Kidney epithelial cell (primary cell): ENCODE results near the gene ACO1. TPM values are rescaled to one million over a fixed set of nuclear protein-coding genes. Genes with fewer than 3 reads are reported as not detected.
A peak's percentile ranks its signal among the peaks of the same experiment; 100 is the strongest.

ENCODE experiments used
- DNase-seq: peaks from one replicate; pipeline ENCODE4 v3.0.0-alpha.2; 2010; ENCODE audit warnings: low read depth
- H3K27me3 ChIP-seq: 2 replicates; pipeline ENCODE4 v1.6.0; 2011; ENCODE audit warnings: low read length; ENCODE audit not compliant: control insufficient read depth, insufficient read depth
- H3K36me3 ChIP-seq: 2 replicates; pipeline ENCODE4 v1.5.1; 2011; ENCODE audit warnings: low read length; ENCODE audit not compliant: control insufficient read depth, insufficient read depth
- H3K4me3 ChIP-seq: 2 replicates; pipeline ENCODE4 v1.5.1; 2011; ENCODE audit warnings: low read depth, mild to moderate bottlenecking, control low read depth, low read length
- total RNA-seq: library from RNA; depleted of rRNA; stranded (reverse); fragments of >200 nt; gene quantifications from 2 replicates; pipeline ENCODE4 v1.2.3, GENCODE V29; 2015
- TF ChIP-seq, protein P1 (sequence below): IDR thresholded peaks from 2 replicates; pipeline ENCODE4 v1.5.1; 2011; ENCODE audit warnings: mild to moderate bottlenecking, moderate library complexity, low read length, control low read depth, inconsistent platforms; ENCODE audit not compliant: insufficient read depth, poor library complexity, severe bottlenecking

The ACO1 gene
- total RNA-seq, 1 donor from 2014 or later, result 39.1 TPM

DNA sequence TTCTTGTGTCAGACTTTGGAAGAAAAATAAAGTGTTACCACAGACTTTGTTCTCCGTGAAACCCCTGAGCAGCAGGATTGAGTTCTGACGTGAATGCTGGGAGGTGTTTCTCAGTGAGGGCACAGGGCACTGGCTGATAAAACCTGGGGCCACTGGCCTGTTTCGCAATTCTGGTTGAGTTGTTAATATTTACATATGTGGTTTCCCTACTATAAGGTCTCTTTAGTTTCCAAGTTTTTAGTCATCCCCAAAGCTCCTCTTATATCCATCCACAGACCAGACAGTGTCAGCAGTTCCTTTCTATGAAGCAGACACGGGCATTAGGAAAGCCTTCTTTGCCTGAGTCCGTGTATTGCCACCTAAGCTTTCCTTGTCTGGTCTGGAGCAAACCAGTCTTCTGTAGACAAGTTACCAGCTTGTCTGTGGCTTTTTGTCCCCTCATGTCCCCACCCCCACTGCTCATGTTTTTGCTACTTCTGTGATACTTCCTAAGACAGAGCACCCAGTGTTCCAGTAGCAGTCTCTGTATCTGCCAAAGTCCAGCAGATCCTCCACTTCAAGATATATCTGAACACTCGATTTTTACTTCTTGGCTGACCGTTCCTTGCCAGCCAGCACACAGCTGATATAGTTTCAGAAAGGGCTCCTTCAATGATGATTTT lies 42.0 kb downstream of the ACO1 start:
- TF ChIP-seq, protein P1, sequence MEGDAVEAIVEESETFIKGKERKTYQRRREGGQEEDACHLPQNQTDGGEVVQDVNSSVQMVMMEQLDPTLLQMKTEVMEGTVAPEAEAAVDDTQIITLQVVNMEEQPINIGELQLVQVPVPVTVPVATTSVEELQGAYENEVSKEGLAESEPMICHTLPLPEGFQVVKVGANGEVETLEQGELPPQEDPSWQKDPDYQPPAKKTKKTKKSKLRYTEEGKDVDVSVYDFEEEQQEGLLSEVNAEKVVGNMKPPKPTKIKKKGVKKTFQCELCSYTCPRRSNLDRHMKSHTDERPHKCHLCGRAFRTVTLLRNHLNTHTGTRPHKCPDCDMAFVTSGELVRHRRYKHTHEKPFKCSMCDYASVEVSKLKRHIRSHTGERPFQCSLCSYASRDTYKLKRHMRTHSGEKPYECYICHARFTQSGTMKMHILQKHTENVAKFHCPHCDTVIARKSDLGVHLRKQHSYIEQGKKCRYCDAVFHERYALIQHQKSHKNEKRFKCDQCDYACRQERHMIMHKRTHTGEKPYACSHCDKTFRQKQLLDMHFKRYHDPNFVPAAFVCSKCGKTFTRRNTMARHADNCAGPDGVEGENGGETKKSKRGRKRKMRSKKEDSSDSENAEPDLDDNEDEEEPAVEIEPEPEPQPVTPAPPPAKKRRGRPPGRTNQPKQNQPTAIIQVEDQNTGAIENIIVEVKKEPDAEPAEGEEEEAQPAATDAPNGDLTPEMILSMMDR, result no peak
- DNase-seq, result peak; percentile 82
- Histone ChIP-seq H3K36me3 (peaks cover 4% of the 10 kb centered on the region), H3K27me3 (no peaks in the 10 kb centered on the region), H3K4me3 (no peak overlapping the region)

DNA sequence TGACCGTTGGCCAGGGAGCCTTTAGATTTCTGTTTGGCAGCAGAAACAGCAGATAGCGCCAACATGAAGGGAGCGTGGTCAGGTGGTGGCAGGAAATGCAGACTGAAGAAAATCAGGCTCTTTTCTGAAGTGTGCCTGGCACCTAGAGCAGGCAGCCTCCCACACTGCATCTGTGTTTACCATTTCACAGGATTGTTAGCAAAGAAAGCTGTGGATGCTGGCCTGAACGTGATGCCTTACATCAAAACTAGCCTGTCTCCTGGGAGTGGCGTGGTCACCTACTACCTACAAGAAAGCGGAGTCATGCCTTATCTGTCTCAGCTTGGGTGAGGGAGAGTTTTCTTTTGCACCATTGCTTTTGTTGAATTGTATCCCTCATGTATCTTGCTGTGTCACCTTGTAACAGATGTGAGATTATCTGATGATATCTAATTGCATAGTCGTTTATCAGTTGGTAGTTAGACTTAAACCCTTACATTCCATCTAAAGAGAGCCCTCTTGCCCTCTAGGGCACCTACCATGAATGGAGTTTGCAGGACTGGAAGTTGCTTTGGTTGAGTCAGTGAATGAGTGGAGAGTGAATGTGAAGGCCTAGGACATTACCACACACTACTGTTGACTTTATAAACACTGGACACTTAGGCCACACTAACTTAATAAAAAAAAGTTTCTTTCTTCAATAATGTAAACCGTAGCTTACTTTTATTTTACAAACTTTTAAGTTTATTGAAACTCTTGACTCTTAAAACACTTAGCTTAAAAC lies 42.8 kb downstream of the ACO1 start:
- Histone ChIP-seq H3K4me3 (no peak overlapping the region), H3K36me3 (peaks cover 3% of the 10 kb centered on the region), H3K27me3 (no peaks in the 10 kb centered on the region)
- TF ChIP-seq, protein P1, result no peak
- no peak for DNase-seq

DNA sequence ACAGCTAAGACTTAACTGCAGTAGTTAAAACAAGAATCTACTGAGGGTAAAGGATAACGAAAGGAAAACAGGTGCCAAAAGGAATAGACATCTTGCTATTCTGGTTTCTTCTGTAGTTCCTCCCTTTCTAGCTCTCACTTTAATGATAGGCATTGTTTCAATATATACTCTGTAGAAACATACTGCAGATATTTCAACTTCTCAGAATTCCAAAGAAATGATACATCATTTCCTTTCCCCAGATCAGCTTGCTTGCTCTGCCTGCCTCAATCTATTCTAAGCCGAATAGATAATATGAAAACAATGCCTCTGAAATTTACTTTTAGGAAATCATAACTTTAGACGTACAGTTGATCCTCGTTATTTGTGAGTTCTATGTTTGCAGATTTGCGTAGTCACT lies 46.3 kb downstream of the ACO1 start:
- H3K27me3 ChIP-seq, result no peaks in the 10 kb centered on the region
- peaks cover 4% of the 10 kb centered on the region for H3K36me3 ChIP-seq
- no peak for DNase-seq
- H3K4me3 ChIP-seq, result no peak overlapping the region
- TF ChIP-seq, protein P1, result no peak

DNA sequence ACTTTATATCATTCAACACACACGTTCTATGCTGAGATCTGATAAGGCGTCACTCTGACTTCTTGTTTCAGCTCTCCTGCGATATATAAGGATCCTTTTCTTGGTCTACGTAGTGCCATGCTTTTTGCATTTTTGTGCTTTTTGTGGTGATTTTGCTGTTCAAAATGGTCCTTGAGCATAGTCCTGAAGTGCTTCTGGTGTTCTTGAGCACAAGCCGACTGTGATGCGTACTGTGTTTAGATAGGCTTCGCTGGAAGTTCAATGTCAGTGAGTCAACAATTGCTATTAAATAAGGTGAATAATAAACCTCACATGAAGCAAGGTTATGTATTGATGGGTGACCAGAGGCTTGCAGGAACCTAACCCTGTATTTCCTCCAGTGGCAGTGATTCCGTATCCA lies 46.8 kb downstream of the ACO1 start:
- Histone ChIP-seq H3K27me3 (no peaks in the 10 kb centered on the region), H3K4me3 (no peak overlapping the region), H3K36me3 (peaks cover 4% of the 10 kb centered on the region)
- no peak for DNase-seq
- TF ChIP-seq, protein P1, result no peak

DNA sequence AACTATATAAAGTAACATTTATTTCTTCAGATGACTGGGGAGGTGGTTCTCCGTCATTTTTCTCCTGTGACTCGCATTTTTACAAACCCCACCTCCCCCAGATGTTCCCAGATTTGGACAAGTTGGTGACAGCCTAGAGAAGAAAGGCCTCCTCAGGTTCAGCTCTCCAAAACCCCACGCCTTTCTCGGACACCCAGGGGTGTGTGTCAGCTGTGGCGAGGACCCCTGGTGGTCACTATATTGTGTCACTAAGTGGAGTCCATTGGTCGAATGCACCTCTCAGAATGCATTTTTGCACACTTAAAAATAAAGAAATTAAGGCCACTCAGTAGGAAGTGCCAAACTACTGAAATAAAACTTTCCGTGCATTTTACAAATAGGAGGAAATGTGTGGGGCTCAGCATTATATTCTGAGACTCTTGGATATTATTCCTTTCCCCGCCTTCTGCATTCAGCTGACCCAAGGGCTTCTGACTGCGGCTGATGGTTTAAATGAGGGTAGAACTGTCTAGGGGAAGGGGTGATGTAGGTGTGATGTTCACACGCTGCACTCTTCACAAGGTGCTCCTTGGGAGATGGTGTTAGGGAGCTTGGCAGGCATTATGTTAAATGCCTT lies 47.6 kb downstream of the ACO1 start:
- no peaks in the 10 kb centered on the region for H3K27me3 ChIP-seq
- DNase-seq, result no peak
- TF ChIP-seq, protein P1, result peak; percentile 64
- H3K36me3 ChIP-seq, result peaks cover 4% of the 10 kb centered on the region
- H3K4me3 ChIP-seq, result no peak overlapping the region
